Neural cell (in vitro differentiated cells): ENCODE measurements around the gene APRT. TPM values are rescaled to one million over a fixed set of nuclear protein-coding genes. Genes with fewer than 3 reads are reported as not detected.

Experiments used
- H2AFZ ChIP-seq: fragments of 200-600, 300-800 bp; sonication (generic), shearing (Covaris generic); 2 replicates; pipeline ENCODE4 v1.6.0; 2014; ENCODE audit warnings: low read depth, mild to moderate bottlenecking, antibody characterized with exemption, low read length, moderate library complexity
- H3F3A ChIP-seq: fragments of 200-600 bp; shearing (Covaris generic); 2 replicates; pipeline ENCODE4 v1.6.1; 2016; ENCODE audit warnings: mild to moderate bottlenecking, moderate library complexity, mixed read lengths, antibody characterized with exemption, low read length; ENCODE audit not compliant: insufficient read depth, poor library complexity, severe bottlenecking
- H3K27ac ChIP-seq: fragments of 200-600, 300-800 bp; sonication (generic), shearing (Covaris generic); 2 replicates; pipeline ENCODE4 v1.5.1; 2014; ENCODE audit warnings: mild to moderate bottlenecking, low read length, moderate library complexity
- H3K27me3 ChIP-seq: fragments of 300-800, 200-600 bp; sonication (generic), shearing (Covaris generic); 2 replicates; pipeline ENCODE4 v1.6.0; 2014; ENCODE audit warnings: mild to moderate bottlenecking, low read depth, low read length, moderate library complexity; ENCODE audit not compliant: insufficient read depth
- H3K36me3 ChIP-seq: fragments of 300-800, 200-600 bp; sonication (generic), shearing (Covaris generic); 2 replicates; pipeline ENCODE4 v1.5.1; 2014; ENCODE audit warnings: mild to moderate bottlenecking, antibody characterized with exemption, low read length, moderate library complexity; ENCODE audit not compliant: insufficient read depth
- H3K4me2 ChIP-seq: fragments of 300-800, 200-600 bp; sonication (generic), shearing (Covaris generic); 2 replicates; pipeline ENCODE4 v1.6.0; 2014; ENCODE audit warnings: mild to moderate bottlenecking, low read length
- H3K4me3 ChIP-seq: fragments of 300-800, 200-600 bp; sonication (generic), shearing (Covaris generic); 2 replicates; pipeline ENCODE4 v1.5.1; 2014; ENCODE audit warnings: mild to moderate bottlenecking, low read length, moderate library complexity
- H3K79me2 ChIP-seq: fragments of 200-600 bp; shearing (Covaris generic); replicated peaks from 2 replicates; pipeline ENCODE4 v1.6.0; 2014; ENCODE audit warnings: mild to moderate bottlenecking, low read length, moderate library complexity; ENCODE audit not compliant: insufficient read depth
- H3K9ac ChIP-seq: fragments of 300-800, 200-600 bp; sonication (generic), shearing (Covaris generic); 2 replicates; pipeline ENCODE4 v1.6.1; 2016; ENCODE audit warnings: mild to moderate bottlenecking, low read length, mixed read lengths
- H3K9me2 ChIP-seq: fragments of 200-600 bp; shearing (Covaris generic); 2 replicates; pipeline ENCODE4 v1.6.1; 2016; ENCODE audit warnings: mild to moderate bottlenecking, low read length, mixed read lengths; ENCODE audit not compliant: insufficient read depth
- H3K9me3 ChIP-seq: fragments of 200-600, 300-800 bp; sonication (generic), shearing (Covaris generic); 2 replicates; pipeline ENCODE4 v1.6.1; 2016; ENCODE audit warnings: mild to moderate bottlenecking, mixed run types, low read length, moderate library complexity, mixed read lengths
- H4K20me1 ChIP-seq: fragments of 200-600 bp; shearing (Covaris generic); 2 replicates; pipeline ENCODE4 v1.6.1; 2016; ENCODE audit warnings: mild to moderate bottlenecking, mixed run types; ENCODE audit not compliant: insufficient read depth
- CTCF ChIP-seq: fragments of 450-650 bp; IDR thresholded peaks from 2 replicates; pipeline ENCODE4 v1.5.1; 2014; ENCODE audit warnings: antibody characterized with exemption, mild to moderate bottlenecking, moderate library complexity; ENCODE audit not compliant: poor library complexity, severe bottlenecking
- EP300 ChIP-seq: fragments of 450-650 bp; conservative IDR thresholded peaks from 2 replicates; pipeline ENCODE4 v1.6.1; 2014; ENCODE audit warnings: antibody characterized with exemption, mild to moderate bottlenecking, moderate library complexity; ENCODE audit not compliant: poor library complexity, severe bottlenecking
- EZH2 ChIP-seq: fragments of 200-600, 300-800 bp; shearing (Covaris generic), sonication (generic); IDR thresholded peaks from 2 replicates; pipeline ENCODE4 v1.6.1; 2014; ENCODE audit warnings: antibody characterized with exemption, low read length, borderline replicate concordance, mild to moderate bottlenecking; ENCODE audit not compliant: insufficient read depth, poor library complexity, severe bottlenecking
- MXI1 ChIP-seq: fragments of 450-650 bp; conservative IDR thresholded peaks from 2 replicates; pipeline ENCODE4 v1.6.1; 2014; ENCODE audit warnings: antibody characterized with exemption, mild to moderate bottlenecking; ENCODE audit not compliant: poor library complexity, severe bottlenecking
- POLR2AphosphoS5 ChIP-seq: IDR thresholded peaks from 2 replicates; pipeline ENCODE4 v1.6.1; 2012
- RAD21 ChIP-seq: fragments of 450-650 bp; conservative IDR thresholded peaks from 2 replicates; pipeline ENCODE4 v1.6.1; 2014; ENCODE audit warnings: antibody characterized with exemption, mild to moderate bottlenecking, moderate library complexity
- REST ChIP-seq: IDR thresholded peaks from 2 replicates; pipeline ENCODE4 v1.6.1; 2012; ENCODE audit warnings: borderline replicate concordance
- SMC3 ChIP-seq: fragments of 450-650 bp; conservative IDR thresholded peaks from 2 replicates; pipeline ENCODE4 v1.6.1; 2014; ENCODE audit warnings: antibody characterized with exemption, mild to moderate bottlenecking, moderate library complexity; ENCODE audit not compliant: poor library complexity
- TAF1 ChIP-seq: IDR thresholded peaks from 2 replicates; pipeline ENCODE4 v1.6.1; 2012; ENCODE audit warnings: low read depth
- polyA plus RNA-seq: library from polyadenylated mRNA; depleted of rRNA; stranded (reverse); fragments of >200 nt; gene quantifications from 2 replicates; pipeline ENCODE4 v1.2.3, GENCODE V29; 2014

APRT gene
- polyA plus RNA-seq, 1 donor from 2014 or later = 52.0 TPM

- Histone ChIP-seq H3K9me3 (no peaks in the 10 kb centered on the region), H2AFZ (no peak overlapping the region), H3K9me2 (no peaks in the 10 kb centered on the region), H3K27ac (no peak overlapping the region), H3K27me3 (no peaks in the 10 kb centered on the region), H3K9ac (no peak overlapping the region), H3K36me3 (no peaks in the 10 kb centered on the region), H4K20me1 (no peaks in the 10 kb centered on the region), H3K4me2 (no peak overlapping the region), H3F3A (no peaks in the 10 kb centered on the region), H3K4me3 (no peak overlapping the region), H3K79me2 (no peaks in the 10 kb centered on the region)
- TF ChIP-seq EZH2 (no peak), TAF1 (no peak), CTCF (no peak), MXI1 (no peak), EP300 (no peak), REST (no peak), SMC3 (no peak), POLR2AphosphoS5 (no peak), RAD21 (no peak)
These were observed 21.4 kb upstream of the APRT start for GRCh38 chr16:88833086-88833485.

- no peaks in the 10 kb centered on the region for H4K20me1 ChIP-seq
- H3K36me3 ChIP-seq = no peaks in the 10 kb centered on the region
- no peaks in the 10 kb centered on the region for H3K27me3 ChIP-seq
- no peak for TF ChIP-seq POLR2AphosphoS5
- no peak for TF ChIP-seq MXI1
- no peak for TF ChIP-seq SMC3
- no peak for TF ChIP-seq CTCF
- no peak for TF ChIP-seq REST
- no peak for TF ChIP-seq TAF1
- H3K4me3 ChIP-seq = no peak overlapping the region
- H2AFZ ChIP-seq = no peak overlapping the region
- H3F3A ChIP-seq = no peaks in the 10 kb centered on the region
- H3K9me3 ChIP-seq = no peaks in the 10 kb centered on the region
- no peak overlapping the region for H3K9ac ChIP-seq
- H3K9me2 ChIP-seq = no peaks in the 10 kb centered on the region
- H3K79me2 ChIP-seq = no peaks in the 10 kb centered on the region
- H3K27ac ChIP-seq = no peak overlapping the region
- no peak overlapping the region for H3K4me2 ChIP-seq
These were observed 20.1 kb upstream of the APRT start for GRCh38 chr16:88831838-88832237.
